ENCODE measurements around the gene CARNS1.

- no peak for TF ChIP-seq PREB (CRISPR knock-in tag; IDR thresholded peaks at IDR 0.05; ENCODE audit: borderline replicate concordance)
- TF ChIP-seq HMGA2 (CRISPR knock-in tag; IDR thresholded peaks at IDR 0.05) = no peak
- TF ChIP-seq MAX (CRISPR knock-in tag; IDR thresholded peaks at IDR 0.05) = no peak
- TF ChIP-seq NFE2L1 (CRISPR knock-in tag; IDR thresholded peaks at IDR 0.05) = no peak
- TF ChIP-seq RORB (CRISPR knock-in tag; IDR thresholded peaks at IDR 0.05) = no peak
These were observed 20.4 kb downstream of the CARNS1 start for GRCh38 chr11:67435727-67436458.

Data from WTC11 (cell line).